Glutamatergic neuron (in vitro differentiated cells): ENCODE data around the gene ABLIM1. TPM values are rescaled to one million over a fixed set of nuclear protein-coding genes. Genes with fewer than 3 reads are reported as not detected.

Source experiments
- DNase-seq: peaks from one replicate; pipeline ENCODE4 v3.0.0; 2022
- H3K27ac Mint-ChIP-seq: one replicate; pipeline ENCODE4 v1.8.0; 2020; ENCODE audit warnings: mild to moderate bottlenecking, mixed read lengths, inconsistent platforms; ENCODE audit not compliant: unreplicated experiment
- H3K27me3 Mint-ChIP-seq: one replicate; pipeline ENCODE4 v1.8.0; 2020; ENCODE audit warnings: mild to moderate bottlenecking, moderate library complexity, mixed read lengths, inconsistent platforms; ENCODE audit not compliant: unreplicated experiment
- H3K36me3 Mint-ChIP-seq: one replicate; pipeline ENCODE4 v1.8.0; 2020; ENCODE audit warnings: mild to moderate bottlenecking, mixed read lengths, inconsistent platforms; ENCODE audit not compliant: unreplicated experiment
- H3K4me1 Mint-ChIP-seq: one replicate; pipeline ENCODE4 v1.8.0; 2020; ENCODE audit warnings: mild to moderate bottlenecking, low read depth, mixed read lengths, inconsistent platforms; ENCODE audit not compliant: unreplicated experiment
- H3K4me3 Mint-ChIP-seq: one replicate; pipeline ENCODE4 v1.8.0; 2020; ENCODE audit warnings: mild to moderate bottlenecking, mixed read lengths, inconsistent platforms; ENCODE audit not compliant: unreplicated experiment
- H3K9me3 Mint-ChIP-seq: one replicate; pipeline ENCODE4 v1.8.0; 2020; ENCODE audit warnings: mild to moderate bottlenecking, moderate library complexity, mixed read lengths, inconsistent platforms; ENCODE audit not compliant: unreplicated experiment
- total RNA-seq: library from RNA; stranded (reverse); fragmentation: NEBNext Ultra II Directional; extraction: Animal tissue kit (Norgen Biotek cat#: 25700); gene quantifications from one replicate; pipeline ENCODE4 v1.2.1, GENCODE V29; 2021; ENCODE audit not compliant: unreplicated experiment
- TF ChIP-seq, protein P1 (sequence below): fragments of 200-600 bp; sonication (generic); IDR thresholded peaks from one replicate; pipeline ENCODE4 v1.5.0; 2021; ENCODE audit not compliant: partially characterized antibody, unreplicated experiment

Gene ABLIM1
- total RNA-seq, 1 donor from 2014 or later, result 25.7 TPM

DNA sequence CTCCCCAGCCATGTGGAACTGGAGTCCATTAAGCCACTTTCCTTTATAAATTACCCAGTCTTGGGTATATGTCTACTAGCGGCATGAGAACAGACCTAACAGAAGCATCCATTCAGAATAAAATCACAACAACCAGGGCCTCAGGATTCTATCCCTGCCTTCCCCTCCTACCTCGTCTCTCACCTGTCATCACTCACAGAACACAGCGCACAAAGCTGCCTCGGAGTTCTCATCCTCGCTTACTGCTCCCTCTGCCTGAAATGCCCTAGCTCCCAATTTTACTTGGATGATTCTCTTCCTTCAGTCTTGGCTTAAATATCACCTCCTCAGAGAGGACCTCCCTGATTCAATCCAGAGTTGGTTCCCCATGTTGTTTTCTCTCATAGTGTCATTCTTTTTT is 183.1 kb downstream of the ABLIM1 start:
- Mint-ChIP-seq H3K9me3 (no peaks in the 10 kb centered on the region), H3K4me1 (peaks cover 8% of the 10 kb centered on the region), H3K4me3 (no peak overlapping the region), H3K36me3 (no peaks in the 10 kb centered on the region), H3K27ac (no peak overlapping the region), H3K27me3 (peaks cover 1% of the 10 kb centered on the region)
- TF ChIP-seq, protein P1, sequence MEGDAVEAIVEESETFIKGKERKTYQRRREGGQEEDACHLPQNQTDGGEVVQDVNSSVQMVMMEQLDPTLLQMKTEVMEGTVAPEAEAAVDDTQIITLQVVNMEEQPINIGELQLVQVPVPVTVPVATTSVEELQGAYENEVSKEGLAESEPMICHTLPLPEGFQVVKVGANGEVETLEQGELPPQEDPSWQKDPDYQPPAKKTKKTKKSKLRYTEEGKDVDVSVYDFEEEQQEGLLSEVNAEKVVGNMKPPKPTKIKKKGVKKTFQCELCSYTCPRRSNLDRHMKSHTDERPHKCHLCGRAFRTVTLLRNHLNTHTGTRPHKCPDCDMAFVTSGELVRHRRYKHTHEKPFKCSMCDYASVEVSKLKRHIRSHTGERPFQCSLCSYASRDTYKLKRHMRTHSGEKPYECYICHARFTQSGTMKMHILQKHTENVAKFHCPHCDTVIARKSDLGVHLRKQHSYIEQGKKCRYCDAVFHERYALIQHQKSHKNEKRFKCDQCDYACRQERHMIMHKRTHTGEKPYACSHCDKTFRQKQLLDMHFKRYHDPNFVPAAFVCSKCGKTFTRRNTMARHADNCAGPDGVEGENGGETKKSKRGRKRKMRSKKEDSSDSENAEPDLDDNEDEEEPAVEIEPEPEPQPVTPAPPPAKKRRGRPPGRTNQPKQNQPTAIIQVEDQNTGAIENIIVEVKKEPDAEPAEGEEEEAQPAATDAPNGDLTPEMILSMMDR, result no peak
- no peak for DNase-seq

DNA sequence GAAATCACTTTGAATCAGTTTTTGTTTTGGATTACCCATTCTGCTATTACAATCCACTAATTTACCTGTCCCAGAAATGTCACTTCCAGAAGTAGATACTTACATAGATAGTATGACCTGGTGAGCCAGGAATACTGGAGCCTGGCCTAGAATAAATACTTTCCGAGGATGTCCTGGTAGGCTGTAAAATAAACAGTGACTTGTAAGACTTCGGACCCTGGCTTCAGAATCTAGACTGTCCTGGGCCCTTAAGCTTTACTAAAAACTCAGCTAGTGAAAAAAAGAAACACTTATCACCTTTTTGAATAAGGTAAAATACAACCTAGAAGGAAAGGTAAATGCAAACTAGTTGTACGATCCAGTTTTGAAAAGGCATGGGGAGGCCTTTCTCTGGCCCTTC is 184.3 kb downstream of the ABLIM1 start:
- TF ChIP-seq, protein P1, result no peak
- DNase-seq, result no peak
- H3K27me3 Mint-ChIP-seq, result peaks cover 3% of the 10 kb centered on the region
- H3K27ac Mint-ChIP-seq, result no peak overlapping the region
- H3K9me3 Mint-ChIP-seq, result no peaks in the 10 kb centered on the region
- no peak overlapping the region for H3K4me3 Mint-ChIP-seq
- H3K36me3 Mint-ChIP-seq, result no peaks in the 10 kb centered on the region
- peaks cover 8% of the 10 kb centered on the region for H3K4me1 Mint-ChIP-seq

DNA sequence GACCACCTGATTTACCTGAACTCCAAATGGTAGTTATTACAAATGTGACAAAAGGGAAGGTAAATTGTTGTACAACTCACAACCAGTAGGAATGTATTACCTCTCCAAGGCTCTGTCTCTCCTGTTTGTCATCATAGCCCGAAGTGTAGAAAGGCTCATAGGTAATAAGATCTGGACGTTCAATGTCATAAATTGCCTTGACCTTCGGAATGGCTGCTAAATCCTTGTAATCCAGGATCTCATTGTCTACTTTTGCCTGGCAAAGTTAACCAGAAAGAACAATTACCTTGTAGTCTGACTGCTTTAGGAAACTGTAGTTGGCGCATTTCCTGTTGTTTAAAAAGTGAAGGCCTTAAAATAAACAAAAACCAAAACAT is 185.2 kb downstream of the ABLIM1 start:
- Mint-ChIP-seq H3K27me3 (peaks cover 3% of the 10 kb centered on the region), H3K9me3 (no peaks in the 10 kb centered on the region), H3K27ac (no peak overlapping the region), H3K4me3 (no peak overlapping the region), H3K4me1 (peaks cover 6% of the 10 kb centered on the region), H3K36me3 (no peaks in the 10 kb centered on the region)
- no peak for DNase-seq
- TF ChIP-seq, protein P1, result no peak

DNA sequence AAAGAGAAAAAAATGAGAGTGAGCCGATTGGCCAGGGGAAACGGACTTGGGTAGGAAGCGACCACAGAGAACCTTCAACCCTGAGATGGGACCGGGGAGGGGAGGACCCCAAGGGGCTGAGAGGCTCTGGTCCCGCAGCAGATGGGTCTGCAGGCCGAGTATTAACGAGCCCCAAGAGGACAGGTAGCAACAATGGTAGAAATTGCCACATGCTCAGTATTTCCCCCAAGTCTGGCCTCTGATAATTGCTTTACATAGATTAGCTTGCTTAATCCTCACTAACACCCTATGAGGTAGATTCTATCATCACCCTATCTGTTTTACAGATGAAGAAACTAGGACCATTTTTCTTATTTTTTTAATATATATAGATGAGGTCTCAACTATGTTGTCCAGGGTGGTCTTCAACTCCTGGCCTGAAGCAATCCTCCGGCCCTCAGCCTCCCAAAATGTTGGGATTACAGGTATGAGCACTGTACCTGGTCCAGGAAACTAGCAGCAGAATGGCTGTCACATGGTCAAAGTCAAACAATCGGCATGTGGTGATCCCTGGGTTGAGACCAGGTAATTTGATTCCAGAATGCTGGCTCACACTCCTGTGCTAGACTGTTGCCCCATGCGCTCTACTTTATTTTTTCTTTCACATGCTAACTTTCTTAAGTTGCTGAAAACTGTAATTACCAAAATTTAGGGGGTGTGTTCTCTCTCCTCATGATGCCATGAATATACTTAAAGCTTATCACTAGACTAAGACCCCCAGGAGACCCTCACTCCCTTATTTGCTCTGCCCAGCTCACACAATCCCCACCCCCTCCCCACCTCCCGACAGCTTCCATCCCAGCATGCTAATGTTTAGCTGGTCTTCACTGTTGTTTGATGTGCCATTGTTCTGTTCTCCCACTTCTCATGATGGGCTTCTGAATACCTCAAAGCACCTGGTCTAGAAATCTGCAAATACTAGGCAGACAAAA is 185.9 kb downstream of the ABLIM1 start:
- H3K4me1 Mint-ChIP-seq, result peaks cover 6% of the 10 kb centered on the region
- no peaks in the 10 kb centered on the region for H3K9me3 Mint-ChIP-seq
- H3K27me3 Mint-ChIP-seq, result peaks cover 3% of the 10 kb centered on the region
- H3K27ac Mint-ChIP-seq, result no peak overlapping the region
- no peak overlapping the region for H3K4me3 Mint-ChIP-seq
- DNase-seq, result peak; percentile 46
- no peaks in the 10 kb centered on the region for H3K36me3 Mint-ChIP-seq
- TF ChIP-seq, protein P1, result no peak
